AG09309 (cell line): ENCODE data around the gene SLC22A1.

Experiments used
- DNase-seq: peaks from one replicate; pipeline ENCODE4 v3.0.0-alpha.2; 2010; ENCODE audit warnings: low read depth
- H3K4me3 ChIP-seq: 2 replicates; pipeline ENCODE4 v1.5.1; 2011; ENCODE audit warnings: mild to moderate bottlenecking, low read depth, low read length, moderate library complexity; ENCODE audit not compliant: control insufficient read depth
- CTCF ChIP-seq: IDR thresholded peaks from 2 replicates; pipeline ENCODE4 v1.5.1; 2011; ENCODE audit warnings: mild to moderate bottlenecking, low read depth, low read length, inconsistent platforms; ENCODE audit not compliant: insufficient read depth, control insufficient read depth; ENCODE audit errors: missing control alignments

The SLC22A1 gene

DNA sequence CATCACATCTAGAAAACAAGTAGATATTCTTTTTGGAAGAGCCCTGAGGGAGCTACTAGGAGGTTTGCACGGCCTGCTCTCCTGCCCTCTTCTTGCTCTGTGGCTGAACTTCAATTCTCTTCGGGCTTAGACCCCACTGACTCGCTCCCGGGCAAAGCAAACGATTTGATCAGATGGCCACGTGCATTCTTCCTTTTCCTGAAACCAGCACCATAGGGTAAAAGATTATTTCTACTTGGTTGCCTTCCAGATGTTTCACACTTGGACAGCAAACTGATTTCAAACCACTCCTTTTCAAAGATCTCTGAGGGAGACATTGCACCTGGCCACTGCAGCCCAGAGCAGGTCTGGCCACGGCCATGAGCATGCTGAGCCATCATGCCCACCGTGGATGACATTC lies at the start of gene SLC22A1:
Gene SLC22A1, plus strand, starts transcription at position 258 of the 400 bp plus-strand sequence. Its CDS starts 121 bp downstream, at position 379.
- no peak for TF ChIP-seq CTCF
- no peak for DNase-seq
- no peak within 1 kb of the TSS for H3K4me3 ChIP-seq

GRCh38 chr6:160073272-160073671 lies 48.3 kb upstream of the SLC22A1 start:
- DNase-seq, result no peak
- no peak for TF ChIP-seq CTCF
- no peak overlapping the region for H3K4me3 ChIP-seq

- DNase-seq, result no peak
- no peak overlapping the region for H3K4me3 ChIP-seq
- no peak for TF ChIP-seq CTCF
Measured at GRCh38 chr6:160076009-160076408, 45.6 kb upstream of the SLC22A1 start.

- DNase-seq, result no peak
- no peak overlapping the region for H3K4me3 ChIP-seq
- TF ChIP-seq CTCF, result no peak
Measured at GRCh38 chr6:160077024-160077423, 44.6 kb upstream of the SLC22A1 start.

GRCh38 chr6:160077526-160077925 lies 44.1 kb upstream of the SLC22A1 start:
- TF ChIP-seq CTCF, result no peak
- H3K4me3 ChIP-seq, result no peak overlapping the region
- no peak for DNase-seq

GRCh38 chr6:160078883-160079685 lies 42.5 kb upstream of the SLC22A1 start:
- no peak for TF ChIP-seq CTCF
- no peak for DNase-seq

More at GRCh38 chr6:160078883-160079685, 42.5 kb upstream of the SLC22A1 start:
- H3K4me3 ChIP-seq, result no peak overlapping the region
